A549 (cell line): Measurements from ENCODE around the gene SNX3. TPM values are rescaled to one million over a fixed set of nuclear protein-coding genes. Genes with fewer than 3 reads are reported as not detected.

Experiments used
- ATAC-seq, 2 experiments: fragments of 200-7000 bp in 1 of 2; fragments of >200 bp in 1 of 2; cut with Nextera tagmentation in 1 of 2; cut with Tn5 transposase in 1 of 2; 3 replicates each; pipeline versions ENCODE4 v1.8.0 to v1.9.1; 2018 to 2020; ENCODE audit warnings: mild to moderate bottlenecking in 1 of 2, moderate library complexity in 1 of 2
- CTCF ChIA-PET: fragments of 300-600 bp; sonication (Branson Sonifier 250); formaldehyde crosslinking; extraction: SDS; loops from one replicate; lab custom pipeline; 2021; ENCODE audit warnings: antibody characterized with exemption, inconsistent platforms; lab: Yijun Ruan, JAX
- POLR2A ChIA-PET: fragments of 350-600 bp; formaldehyde crosslinking; extraction: SDS; loops from one replicate; lab custom pipeline; 2021; ENCODE audit warnings: antibody characterized with exemption, inconsistent platforms; lab: Yijun Ruan, JAX
- DNase-seq, 2 experiments: peaks; one replicate each; pipeline versions ENCODE4 v3.0.0 to v3.0.0-alpha.2; 2011 to 2016; ENCODE audit warnings: low read depth in 1 of 2, low spot score in 1 of 2
- FAIRE-seq: peaks from 2 replicates; lab custom pipeline; 2011; peaks lifted over from hg19 to GRCh38; lab: Jason Lieb, UNC
- H3K27ac ChIP-seq, 2 experiments: fragments of >200 bp; sonication (Bioruptor Twin); formaldehyde crosslinking; 3 replicates each; pipeline ENCODE4 v1.5.1; 2016 to 2017
- H3K4me1 ChIP-seq: fragments of >200 bp; sonication (Bioruptor Twin); formaldehyde crosslinking; 3 replicates; pipeline ENCODE4 v1.6.1; 2016
- H3K4me2 ChIP-seq: fragments of >200 bp; sonication (Bioruptor Twin); formaldehyde crosslinking; 3 replicates; pipeline ENCODE4 v1.6.1; 2016
- H3K4me3 ChIP-seq: fragments of >200 bp; sonication (Bioruptor Twin); formaldehyde crosslinking; 3 replicates; pipeline ENCODE4 v1.5.1; 2016
- H3K9me3 ChIP-seq: fragments of >200 bp; sonication (Bioruptor Twin); formaldehyde crosslinking; 3 replicates; pipeline ENCODE4 v1.6.1; 2016
- BHLHE40 ChIP-seq: IDR thresholded peaks from 2 replicates; pipeline ENCODE4 v1.6.1; 2012; ENCODE audit warnings: low read depth, low read length, inconsistent platforms
- CBX8 ChIP-seq: fragments of 200-600 bp; sonication (generic); IDR thresholded peaks from 2 replicates; pipeline ENCODE4 v1.6.1; 2016
- CHD2 ChIP-seq: fragments of 150-350 bp; IDR thresholded peaks from 2 replicates; pipeline ENCODE4 v1.6.1; 2014; ENCODE audit warnings: low read length; ENCODE audit not compliant: partially characterized antibody
- CHD4 ChIP-seq: fragments of 200-600 bp; sonication (generic); IDR thresholded peaks from 2 replicates; pipeline ENCODE4 v1.6.1; 2016; ENCODE audit warnings: antibody characterized with exemption, mild to moderate bottlenecking, borderline replicate concordance
- FOXS1 ChIP-seq: fragments of 250-450 bp; sonication (Bioruptor Pico); IDR thresholded peaks from 2 replicates; pipeline ENCODE4 v1.5.0; 2020; ENCODE audit warnings: mild to moderate bottlenecking, moderate library complexity
- GATA3 ChIP-seq: IDR thresholded peaks from 2 replicates; pipeline ENCODE4 v1.6.1; 2012; ENCODE audit warnings: borderline replicate concordance
- MAZ ChIP-seq: fragments of 150-350 bp; IDR thresholded peaks from 2 replicates; pipeline ENCODE4 v1.6.1; 2014; ENCODE audit warnings: antibody characterized with exemption, low read depth, low read length, borderline replicate concordance
- NR3C1 ChIP-seq: fragments of >200 bp; sonication (Bioruptor Twin); formaldehyde crosslinking; IDR thresholded peaks from 3 replicates; pipeline ENCODE4 v1.6.1; 2017
- PHF8 ChIP-seq: fragments of 200-600 bp; sonication (generic); IDR thresholded peaks from 2 replicates; pipeline ENCODE4 v1.6.1; 2016; ENCODE audit warnings: low read depth, mild to moderate bottlenecking, antibody characterized with exemption, moderate library complexity, borderline replicate concordance
- REST ChIP-seq: fragments of 200-600 bp; sonication (generic); IDR thresholded peaks from 2 replicates; pipeline ENCODE4 v1.6.1; 2016; ENCODE audit warnings: antibody characterized with exemption, mild to moderate bottlenecking, moderate library complexity
- RFX5 ChIP-seq: fragments of 450-650 bp; IDR thresholded peaks from 2 replicates; pipeline ENCODE4 v1.7.1; 2014; ENCODE audit warnings: antibody characterized with exemption, mild to moderate bottlenecking, moderate library complexity
- SREBF2 ChIP-seq: fragments of 450-650 bp; IDR thresholded peaks from 2 replicates; pipeline ENCODE4 v1.6.1; 2014; ENCODE audit warnings: mild to moderate bottlenecking, moderate library complexity
- ZSCAN20 ChIP-seq: fragments of 250-450 bp; sonication (Bioruptor Pico); IDR thresholded peaks from 2 replicates; pipeline ENCODE4 v1.8.0; 2022; ENCODE audit warnings: mild to moderate bottlenecking, moderate library complexity
- WGBS: methylation state at CpG from one replicate; pipeline ENCODE4 v1.1.6; 2017; ENCODE audit errors: missing lambda C conversion rate; 5-methylcytosine and 5-hydroxymethylcytosine counted together
- polyA plus RNA-seq, 4 experiments: library from polyadenylated mRNA; depleted of rRNA in 3 of 4; stranded (reverse); fragments of >200 nt; fragmentation: RNase III in 1 of 4; extraction: RNeasy Plus Mini Kit Qiagen cat#74134 plus additional on column Dnase treatment in 1 of 4; gene quantifications; 2 replicates in 3 of 4; 3 replicates in 1 of 4; pipeline ENCODE4 v1.2.3, GENCODE V29; 2011 to 2017
- TF ChIP-seq, protein P1 (sequence below): fragments of 450-650 bp; IDR thresholded peaks from 2 replicates; pipeline ENCODE4 v1.6.1; 2014; ENCODE audit warnings: antibody characterized with exemption

SNX3 gene
- polyA plus RNA-seq, 2 of the 4 experiments (the other 2 are of a cell fraction) = 106 to 214 TPM

DNA sequence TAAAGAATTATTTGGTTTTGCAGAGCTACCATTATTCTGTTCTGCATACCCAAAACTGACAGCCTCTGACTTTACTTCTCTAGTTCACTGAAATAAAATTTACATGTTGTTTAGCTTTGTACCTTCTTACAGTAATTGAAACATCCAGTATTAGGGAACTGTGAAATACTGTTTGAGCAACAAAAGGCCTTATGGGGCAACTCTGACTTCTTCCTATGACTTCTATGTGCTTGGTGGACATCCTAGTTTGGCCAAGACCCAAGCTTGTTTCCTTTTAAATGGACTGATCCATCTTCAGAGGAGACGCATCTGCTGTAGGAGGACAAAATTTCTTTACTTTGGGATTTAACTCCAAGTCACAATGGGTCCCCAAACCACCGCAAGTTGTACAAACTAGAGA is 50.3 kb downstream of the SNX3 start:
- Histone ChIP-seq H3K27ac (no peak overlapping the region), H3K4me1 (no peaks in the 10 kb centered on the region), H3K9me3 (no peaks in the 10 kb centered on the region), H3K4me2 (no peak overlapping the region), H3K4me3 (no peak overlapping the region)
- ChIA-PET CTCF (no interaction called here), POLR2A (no interaction called here)
- TF ChIP-seq BHLHE40 (no peak), PHF8 (no peak), REST (no peak), CBX8 (no peak), CHD4 (no peak)
- FAIRE-seq (no peak), ATAC-seq (no peak), DNase-seq (no peak)
- 100% methylated on average over 2 of the region's 2 CpGs for WGBS

GRCh38 chr6:108209738-108210137 is 51.1 kb downstream of the SNX3 start:
- H3K27ac ChIP-seq = no peak overlapping the region
- FAIRE-seq = no peak
- TF ChIP-seq, protein P1, sequence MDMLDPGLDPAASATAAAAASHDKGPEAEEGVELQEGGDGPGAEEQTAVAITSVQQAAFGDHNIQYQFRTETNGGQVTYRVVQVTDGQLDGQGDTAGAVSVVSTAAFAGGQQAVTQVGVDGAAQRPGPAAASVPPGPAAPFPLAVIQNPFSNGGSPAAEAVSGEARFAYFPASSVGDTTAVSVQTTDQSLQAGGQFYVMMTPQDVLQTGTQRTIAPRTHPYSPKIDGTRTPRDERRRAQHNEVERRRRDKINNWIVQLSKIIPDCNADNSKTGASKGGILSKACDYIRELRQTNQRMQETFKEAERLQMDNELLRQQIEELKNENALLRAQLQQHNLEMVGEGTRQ = no peak
- TF ChIP-seq SREBF2 (no peak), CHD2 (no peak), NR3C1 (no peak), ZSCAN20 (CRISPR knock-in tag) (no peak), RFX5 (no peak), CHD4 (no peak), FOXS1 (CRISPR knock-in tag) (no peak)
- no peak for DNase-seq
- ChIA-PET CTCF (no interaction called here), POLR2A (no interaction called here)
- H3K4me2 ChIP-seq = no peak overlapping the region
- H3K4me3 ChIP-seq = no peak overlapping the region
- no peak for ATAC-seq
- 95% methylated on average over 5 of the region's 5 CpGs for WGBS
- no peaks in the 10 kb centered on the region for H3K9me3 ChIP-seq
- H3K4me1 ChIP-seq = no peaks in the 10 kb centered on the region

DNA sequence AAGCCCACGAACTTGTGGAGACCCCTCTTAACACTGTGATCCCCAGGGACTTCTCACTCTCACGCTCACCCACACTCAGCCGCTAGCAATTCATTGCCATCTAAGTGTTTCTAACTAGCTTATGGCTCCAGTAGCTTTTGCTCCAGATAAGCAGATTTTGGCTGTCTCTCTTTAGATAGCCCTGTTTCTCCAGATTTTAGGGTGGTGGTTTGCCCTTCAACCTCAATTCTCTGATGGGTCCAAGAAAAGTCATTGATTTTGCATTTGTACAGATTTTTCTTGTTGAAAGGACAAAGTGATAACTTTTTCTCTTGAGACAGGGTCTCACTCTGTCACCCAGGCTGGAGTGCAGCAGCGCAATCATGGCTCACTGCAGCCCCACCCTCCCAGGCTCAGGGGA is 53.8 kb downstream of the SNX3 start:
- DNase-seq (no peak), ATAC-seq (no peak), FAIRE-seq (no peak)
- no peaks in the 10 kb centered on the region; the same call in 2 of the 3 replicates for H3K4me1 ChIP-seq
- 87% methylated on average over 4 of the region's 4 CpGs for WGBS
- POLR2A ChIA-PET = no interaction called here
- no peak overlapping the region for H3K27ac ChIP-seq
- no peaks in the 10 kb centered on the region for H3K9me3 ChIP-seq
- no peak overlapping the region for H3K4me2 ChIP-seq
- no peak overlapping the region for H3K4me3 ChIP-seq
- CTCF ChIA-PET = no interaction called here
- no peak for TF ChIP-seq MAZ

DNA sequence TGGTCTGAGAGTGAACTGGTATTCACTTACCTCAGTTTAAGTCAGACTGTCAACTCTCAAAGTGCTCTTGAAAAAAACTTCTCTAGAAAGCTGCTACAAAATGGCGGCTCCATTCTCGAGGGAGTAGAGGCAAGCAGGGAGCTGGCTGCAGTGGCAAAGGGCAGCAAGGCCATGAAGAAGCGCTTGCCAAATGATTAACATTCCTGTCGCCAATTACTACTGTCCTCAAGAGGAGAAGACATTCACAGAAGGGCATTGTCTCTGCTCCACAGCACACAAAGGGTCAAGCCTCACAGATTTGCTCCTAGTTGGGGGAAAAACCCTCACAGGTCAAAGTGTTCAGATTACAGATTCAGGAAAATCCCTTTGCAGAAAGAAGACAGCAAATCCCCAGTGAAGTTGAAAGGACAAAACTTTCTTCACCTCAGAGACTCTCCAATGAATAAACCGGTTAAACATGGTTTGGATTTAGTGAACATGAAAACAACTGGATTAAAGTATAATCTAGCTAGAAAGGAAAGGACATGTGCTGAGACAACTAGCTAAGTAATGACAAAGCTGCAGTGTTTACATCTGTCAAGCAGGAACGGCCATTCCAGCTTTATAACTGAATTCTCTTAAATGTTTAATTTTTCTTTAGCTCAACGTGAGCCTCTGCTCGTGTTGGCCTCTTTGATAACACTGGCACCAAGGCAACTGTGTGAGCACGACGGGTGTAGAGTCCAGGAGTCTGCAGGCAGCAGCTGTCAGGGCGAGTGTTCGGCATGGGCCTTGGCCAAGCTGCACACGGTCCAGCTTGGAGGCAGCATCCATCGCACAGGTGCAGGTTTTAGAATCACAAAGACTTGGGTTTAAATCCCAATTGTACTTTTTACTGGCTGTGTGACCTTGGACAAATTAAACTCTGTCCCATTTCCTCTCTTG is 57.4 kb downstream of the SNX3 start:
- FAIRE-seq (no peak), ATAC-seq (no peak), DNase-seq (no peak)
- H3K4me1 ChIP-seq = peaks cover 17% of the 10 kb centered on the region
- 85% methylated on average over 12 of the region's 14 CpGs for WGBS
- POLR2A ChIA-PET = no interaction called here
- H3K9me3 ChIP-seq = no peaks in the 10 kb centered on the region
- no peak overlapping the region for H3K27ac ChIP-seq
- no peak overlapping the region for H3K4me3 ChIP-seq
- TF ChIP-seq GATA3 (no peak), REST (no peak)
- TF ChIP-seq, all 56 proteins: peak for 0
- no peak overlapping the region for H3K4me2 ChIP-seq
- CTCF ChIA-PET = no interaction called here
